Endothelial cell (in vitro differentiated cells): ENCODE results near the gene RAB1B. TPM values are rescaled to one million over a fixed set of nuclear protein-coding genes. Genes with fewer than 3 reads are reported as not detected.
"Not testable (repeated sequence)": the region's sequence is repeated elsewhere in the genome, so short reads cannot be mapped to it uniquely, and the experiment has no call there.

Source experiments
- DNase-seq: peaks from one replicate; pipeline ENCODE4 v3.0.0; 2021; ENCODE audit warnings: low spot score
- H3K27ac Mint-ChIP-seq: one replicate; pipeline ENCODE4 v1.8.0; 2021; ENCODE audit warnings: mixed read lengths, inconsistent platforms; ENCODE audit not compliant: unreplicated experiment
- H3K27me3 Mint-ChIP-seq: one replicate; pipeline ENCODE4 v1.8.0; 2021; ENCODE audit warnings: mild to moderate bottlenecking, moderate library complexity, mixed read lengths, inconsistent platforms; ENCODE audit not compliant: unreplicated experiment
- H3K36me3 Mint-ChIP-seq: one replicate; pipeline ENCODE4 v1.8.0; 2021; ENCODE audit warnings: mild to moderate bottlenecking, low read depth, mixed read lengths, inconsistent platforms; ENCODE audit not compliant: unreplicated experiment
- H3K4me1 Mint-ChIP-seq: one replicate; pipeline ENCODE4 v1.8.0; 2021; ENCODE audit warnings: mild to moderate bottlenecking, mixed read lengths, inconsistent platforms; ENCODE audit not compliant: unreplicated experiment
- H3K4me3 Mint-ChIP-seq: one replicate; pipeline ENCODE4 v1.8.0; 2021; ENCODE audit warnings: mild to moderate bottlenecking, mixed read lengths, inconsistent platforms; ENCODE audit not compliant: unreplicated experiment
- H3K9me3 Mint-ChIP-seq: one replicate; pipeline ENCODE4 v1.8.0; 2021; ENCODE audit warnings: mixed read lengths, inconsistent platforms; ENCODE audit not compliant: unreplicated experiment
- CTCF ChIP-seq: fragments of 200-600 bp; sonication (generic); IDR thresholded peaks from one replicate; pipeline ENCODE4 v1.5.0; 2021; ENCODE audit warnings: antibody characterized with exemption; ENCODE audit not compliant: unreplicated experiment
- total RNA-seq: library from RNA; stranded (reverse); fragmentation: NEBNext Ultra II Directional; extraction: Animal tissue kit (Norgen Biotek cat#: 25700); gene quantifications from one replicate; pipeline ENCODE4 v1.2.1, GENCODE V29; 2021; ENCODE audit not compliant: unreplicated experiment

Gene RAB1B
- total RNA-seq, 1 donor from 2014 or later, result 189 TPM

- DNase-seq, result no peak
- no peak for TF ChIP-seq CTCF
- Mint-ChIP-seq H3K9me3 (no peaks in the 10 kb centered on the region), H3K4me3 (peak overlapping the region; percentile 38), H3K27me3 (peaks cover 24% of the 10 kb centered on the region), H3K27ac (no peak overlapping the region), H3K4me1 (peaks cover 11% of the 10 kb centered on the region), H3K36me3 (peaks cover 35% of the 10 kb centered on the region)
Observed at GRCh38 chr11:66274219-66274618, 5.8 kb downstream of the RAB1B start.

GRCh38 chr11:66275396-66275795, 7.0 kb downstream of the RAB1B start:
- Mint-ChIP-seq H3K4me3 (no peak overlapping the region), H3K27ac (no peak overlapping the region), H3K27me3 (peaks cover 21% of the 10 kb centered on the region), H3K9me3 (no peaks in the 10 kb centered on the region), H3K4me1 (peaks cover 10% of the 10 kb centered on the region), H3K36me3 (peaks cover 31% of the 10 kb centered on the region)
- no peak for DNase-seq
- no peak for TF ChIP-seq CTCF

- no peak for TF ChIP-seq CTCF
- Mint-ChIP-seq H3K27ac (no peak overlapping the region), H3K4me3 (no peak overlapping the region), H3K27me3 (peaks cover 22% of the 10 kb centered on the region), H3K36me3 (peaks cover 29% of the 10 kb centered on the region), H3K4me1 (peaks cover 10% of the 10 kb centered on the region), H3K9me3 (no peaks in the 10 kb centered on the region)
- DNase-seq, result no peak
Observed at GRCh38 chr11:66275984-66276612, 7.7 kb downstream of the RAB1B start.

GRCh38 chr11:66276619-66277018, 8.2 kb downstream of the RAB1B start:
- H3K9me3 Mint-ChIP-seq, H3K27ac Mint-ChIP-seq, DNase-seq, H3K4me3 Mint-ChIP-seq: not testable (repeated sequence)
- Mint-ChIP-seq H3K4me1 (peaks cover 14% of the 10 kb centered on the region), H3K36me3 (peaks cover 34% of the 10 kb centered on the region), H3K27me3 (peaks cover 26% of the 10 kb centered on the region)

- not testable (repeated sequence) for H3K27ac Mint-ChIP-seq, DNase-seq, H3K4me3 Mint-ChIP-seq, H3K9me3 Mint-ChIP-seq
- Mint-ChIP-seq H3K36me3 (peaks cover 30% of the 10 kb centered on the region), H3K4me1 (peaks cover 14% of the 10 kb centered on the region), H3K27me3 (peaks cover 23% of the 10 kb centered on the region)
Observed at GRCh38 chr11:66277064-66277463, 8.6 kb downstream of the RAB1B start.

DNA sequence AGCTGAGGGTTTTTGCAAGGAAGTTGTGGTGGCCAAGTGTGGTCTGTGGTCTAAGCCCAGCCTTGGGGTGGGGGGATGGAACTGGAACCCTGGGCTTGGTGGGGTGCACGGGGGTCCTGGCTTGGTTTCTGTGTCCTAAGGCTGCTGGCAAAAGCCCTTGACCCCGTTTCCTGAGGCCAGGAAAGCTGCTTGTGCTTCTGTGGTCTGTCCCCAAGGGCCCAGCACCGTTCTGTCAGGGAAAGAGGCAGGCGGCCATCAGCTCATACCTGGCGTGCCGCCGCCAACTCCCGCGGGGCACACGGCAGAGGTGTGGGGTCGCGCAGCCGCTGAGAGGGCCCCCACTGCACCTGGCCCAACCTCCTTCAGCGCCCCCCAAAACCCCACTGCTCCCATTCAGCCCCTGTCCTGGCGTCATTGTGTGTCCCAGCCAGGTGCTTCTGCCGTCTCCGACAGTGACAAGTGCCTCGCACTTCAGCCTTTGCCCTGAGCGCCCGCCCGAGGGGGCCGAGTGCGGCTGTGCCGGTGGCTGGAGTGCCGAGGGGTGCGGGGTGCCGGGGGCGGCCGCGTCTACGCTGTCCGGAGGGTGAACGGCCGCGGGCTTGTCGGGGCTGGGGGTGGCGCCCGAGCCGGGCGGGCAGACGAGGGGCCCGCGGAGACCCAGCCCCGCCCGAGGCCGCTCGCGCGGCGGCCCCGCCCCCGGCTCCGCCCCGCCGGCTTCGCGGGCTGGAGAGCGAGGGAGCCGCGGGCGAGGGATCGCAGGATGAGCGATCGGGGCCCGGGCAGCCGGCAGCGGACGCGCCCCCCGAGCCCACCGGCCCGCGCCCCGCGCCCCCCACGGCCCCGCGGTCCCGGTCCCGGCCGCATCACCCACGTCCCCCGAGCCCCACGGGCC, 9.3 kb downstream of the RAB1B start, which contains the start of gene CNIH2:
Gene CNIH2 (plus strand): TSS at position 705 of the 892 bp plus-strand sequence. CDS start 282 bp downstream, outside the sequence.
- Mint-ChIP-seq H3K4me1 (peaks cover 14% of the 10 kb centered on the region), H3K27ac (peak within 1 kb of the TSS; percentile 57), H3K4me3 (no peak within 1 kb of the TSS), H3K9me3 (no peaks in the 10 kb centered on the region), H3K27me3 (peaks cover 23% of the 10 kb centered on the region), H3K36me3 (peaks cover 25% of the 10 kb centered on the region)
- TF ChIP-seq CTCF, result no peak
- peak; percentile 66 for DNase-seq
